Thyroid gland (tissue), 4 donors: Measurements from ENCODE around the gene FAM72C.
"Not testable (repeated sequence)": the region's sequence is repeated elsewhere in the genome, so short reads cannot be mapped to it uniquely, and the experiment has no call there.

Experiments used
- POLR2A ChIP-seq, 2 donors: fragments of 450-650 bp; IDR thresholded peaks; one replicate each; pipeline ENCODE4 v1.6.1; 2017; ENCODE audit warnings: antibody characterized with exemption in 2 of 2, mild to moderate bottlenecking in 2 of 2, moderate library complexity in 1 of 2
- TF ChIP-seq, protein P1 (sequence below), 6 experiments: fragments of 200-600 bp in 3 of 6; fragments of 450-650 bp in 3 of 6; sonication (generic) in 3 of 6; IDR thresholded peaks; one replicate each; pipeline ENCODE4 v1.5.1; 2016 to 2019; ENCODE audit warnings: antibody characterized with exemption in 6 of 6, mild to moderate bottlenecking in 2 of 6, inconsistent platforms in 1 of 6, moderate library complexity in 1 of 6

DNA sequence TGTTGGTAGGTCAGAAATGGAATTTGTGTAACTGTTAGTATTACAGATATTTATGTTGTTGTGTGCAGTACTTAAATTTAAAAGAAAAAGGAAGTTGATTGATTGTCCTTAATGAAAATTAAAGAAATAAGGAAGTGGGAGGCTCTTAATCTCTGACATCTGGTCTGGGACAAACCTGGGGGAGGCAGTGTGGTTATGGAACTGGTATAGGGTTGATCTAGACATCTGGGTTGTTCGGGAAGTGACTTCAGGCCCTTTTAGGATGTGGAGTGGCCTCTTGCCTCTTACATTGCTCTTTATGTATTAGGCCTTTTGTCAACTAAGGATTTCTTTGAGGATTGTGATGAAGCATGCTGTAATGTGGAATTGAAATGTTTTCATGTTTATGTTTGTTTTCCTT, 16.1 kb upstream of the FAM72C start:
- not testable (repeated sequence) for TF ChIP-seq POLR2A (IDR thresholded peaks at IDR 0.05)
- TF ChIP-seq, protein P1, sequence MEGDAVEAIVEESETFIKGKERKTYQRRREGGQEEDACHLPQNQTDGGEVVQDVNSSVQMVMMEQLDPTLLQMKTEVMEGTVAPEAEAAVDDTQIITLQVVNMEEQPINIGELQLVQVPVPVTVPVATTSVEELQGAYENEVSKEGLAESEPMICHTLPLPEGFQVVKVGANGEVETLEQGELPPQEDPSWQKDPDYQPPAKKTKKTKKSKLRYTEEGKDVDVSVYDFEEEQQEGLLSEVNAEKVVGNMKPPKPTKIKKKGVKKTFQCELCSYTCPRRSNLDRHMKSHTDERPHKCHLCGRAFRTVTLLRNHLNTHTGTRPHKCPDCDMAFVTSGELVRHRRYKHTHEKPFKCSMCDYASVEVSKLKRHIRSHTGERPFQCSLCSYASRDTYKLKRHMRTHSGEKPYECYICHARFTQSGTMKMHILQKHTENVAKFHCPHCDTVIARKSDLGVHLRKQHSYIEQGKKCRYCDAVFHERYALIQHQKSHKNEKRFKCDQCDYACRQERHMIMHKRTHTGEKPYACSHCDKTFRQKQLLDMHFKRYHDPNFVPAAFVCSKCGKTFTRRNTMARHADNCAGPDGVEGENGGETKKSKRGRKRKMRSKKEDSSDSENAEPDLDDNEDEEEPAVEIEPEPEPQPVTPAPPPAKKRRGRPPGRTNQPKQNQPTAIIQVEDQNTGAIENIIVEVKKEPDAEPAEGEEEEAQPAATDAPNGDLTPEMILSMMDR (IDR thresholded peaks at IDR 0.05) = not testable (repeated sequence)
